Measurements from ENCODE around the gene SARS2.

The SARS2 gene

GRCh38 chr19:38921420-38922274, 8.9 kb downstream of the SARS2 start:
- no peak for DNase-seq (ENCODE audit: low read depth)
- no peak for TF ChIP-seq POLR2A (IDR thresholded peaks at IDR 0.05; ENCODE audit: extremely low read depth, insufficient read length)
- TF ChIP-seq MYC (IDR thresholded peaks at IDR 0.05; ENCODE audit: low read depth, low read length), result no peak
- no peak for TF ChIP-seq MAX (IDR thresholded peaks at IDR 0.05; ENCODE audit: low read depth, low read length)
- no peak for TF ChIP-seq CTCF (IDR thresholded peaks at IDR 0.05; ENCODE audit: low read depth, low read length)
- no peak overlapping the region for H3K4me3 ChIP-seq (ENCODE audit: low read depth, low read length)

- DNase-seq (ENCODE audit: low read depth), result no peak
- TF ChIP-seq CTCF (IDR thresholded peaks at IDR 0.05; ENCODE audit: low read depth, low read length), result no peak
- TF ChIP-seq POLR2A (IDR thresholded peaks at IDR 0.05; ENCODE audit: extremely low read depth, insufficient read length), result no peak
- no peak for TF ChIP-seq MAX (IDR thresholded peaks at IDR 0.05; ENCODE audit: low read depth, low read length)
- no peak for TF ChIP-seq MYC (IDR thresholded peaks at IDR 0.05; ENCODE audit: low read depth, low read length)
- H3K4me3 ChIP-seq (ENCODE audit: low read depth, low read length), result no peak overlapping the region
Measured at GRCh38 chr19:38920602-38921419, 9.8 kb downstream of the SARS2 start.

- DNase-seq (ENCODE audit: low read depth), result no peak
- no peak overlapping the region for H3K4me3 ChIP-seq (ENCODE audit: low read depth, low read length)
- TF ChIP-seq MAX (IDR thresholded peaks at IDR 0.05; ENCODE audit: low read depth, low read length) (no peak), POLR2A (IDR thresholded peaks at IDR 0.05; ENCODE audit: extremely low read depth, insufficient read length) (no peak), MYC (IDR thresholded peaks at IDR 0.05; ENCODE audit: low read depth, low read length) (no peak)
Measured at GRCh38 chr19:38919837-38920601, 10.5 kb downstream of the SARS2 start.

GRCh38 chr19:38918526-38918925, 12.0 kb downstream of the SARS2 start:
- no peak overlapping the region for H3K4me3 ChIP-seq (ENCODE audit: low read depth, low read length)
- TF ChIP-seq MAX (IDR thresholded peaks at IDR 0.05; ENCODE audit: low read depth, low read length), result no peak
- TF ChIP-seq MYC (IDR thresholded peaks at IDR 0.05; ENCODE audit: low read depth, low read length), result no peak
- TF ChIP-seq POLR2A (IDR thresholded peaks at IDR 0.05; ENCODE audit: extremely low read depth, insufficient read length), result no peak
- TF ChIP-seq CTCF (IDR thresholded peaks at IDR 0.05; ENCODE audit: low read depth, low read length), result no peak
- no peak for DNase-seq (ENCODE audit: low read depth)

- no peak overlapping the region for H3K4me3 ChIP-seq (ENCODE audit: low read depth, low read length)
- no peak for DNase-seq (ENCODE audit: low read depth)
- TF ChIP-seq MAX (IDR thresholded peaks at IDR 0.05; ENCODE audit: low read depth, low read length), result no peak
- TF ChIP-seq CTCF (IDR thresholded peaks at IDR 0.05; ENCODE audit: low read depth, low read length), result no peak
- no peak for TF ChIP-seq POLR2A (IDR thresholded peaks at IDR 0.05; ENCODE audit: extremely low read depth, insufficient read length)
- no peak for TF ChIP-seq MYC (IDR thresholded peaks at IDR 0.05; ENCODE audit: low read depth, low read length)
Measured at GRCh38 chr19:38917921-38918491, 12.6 kb downstream of the SARS2 start.
